ENCODE results near the gene NTN1.

GRCh38 chr17:9229160-9229825 is 208.0 kb downstream of the NTN1 start:
- TF ChIP-seq CTCF (IDR thresholded peaks at IDR 0.05; ENCODE audit: low read length) (no peak), EZH2 (IDR thresholded peaks at IDR 0.05; ENCODE audit: borderline replicate concordance, low read length) (no peak)

Measured in OCI-LY1 (cell line).